Neuronal stem cell (in vitro differentiated cells): ENCODE results near the gene PHLDB1. TPM values are rescaled to one million over a fixed set of nuclear protein-coding genes. Genes with fewer than 3 reads are reported as not detected.

Experiments
- DNase-seq: peaks from one replicate; pipeline ENCODE4 v3.0.0-alpha.2; 2013; ENCODE audit warnings: low spot score
- H2AFZ ChIP-seq: one replicate; pipeline ENCODE4 v1.6.1; 2013; ENCODE audit warnings: mild to moderate bottlenecking, low read length, inconsistent platforms
- H2AK5ac ChIP-seq: 2 replicates; pipeline ENCODE4 v1.6.1; 2013; ENCODE audit warnings: low read depth, mild to moderate bottlenecking, inconsistent platforms, low read length, moderate library complexity, mixed read lengths
- H2BK120ac ChIP-seq: 2 replicates; pipeline ENCODE4 v1.6.1; 2013; ENCODE audit warnings: low read depth, mild to moderate bottlenecking, inconsistent platforms, low read length, moderate library complexity, mixed read lengths
- H2BK12ac ChIP-seq: one replicate; pipeline ENCODE4 v1.6.1; 2013; ENCODE audit warnings: low read length, inconsistent platforms
- H2BK15ac ChIP-seq: 2 replicates; pipeline ENCODE4 v1.6.1; 2013; ENCODE audit warnings: mild to moderate bottlenecking, low read length, inconsistent platforms, mixed read lengths
- H2BK5ac ChIP-seq: one replicate; pipeline ENCODE4 v1.6.1; 2013; ENCODE audit warnings: inconsistent platforms, mild to moderate bottlenecking, low read length, moderate library complexity
- H3K14ac ChIP-seq: one replicate; pipeline ENCODE4 v1.6.1; 2013; ENCODE audit warnings: low read length, inconsistent platforms
- H3K18ac ChIP-seq: 2 replicates; pipeline ENCODE4 v1.6.1; 2013; ENCODE audit warnings: low read length, inconsistent platforms
- H3K23ac ChIP-seq: 2 replicates; pipeline ENCODE4 v1.6.1; 2013; ENCODE audit warnings: low read depth, mild to moderate bottlenecking, mixed read lengths, low read length, inconsistent platforms; ENCODE audit not compliant: poor library complexity
- H3K27ac ChIP-seq: replicated peaks from 3 replicates; pipeline ENCODE4 v1.5.1; 2013; ENCODE audit warnings: low read length, inconsistent platforms
- H3K27me3 ChIP-seq, 3 experiments: 2 replicates each; pipeline ENCODE4 v1.6.1; 2013; ENCODE audit warnings: low read length in 3 of 3, mild to moderate bottlenecking in 2 of 3, inconsistent platforms in 1 of 3, low read depth in 1 of 3, mixed read lengths in 1 of 3, moderate library complexity in 1 of 3; ENCODE audit not compliant: control insufficient read depth in 3 of 3, insufficient read depth in 3 of 3
- H3K36me3 ChIP-seq, 2 donors: replicated peaks in 1 of 2; 2 replicates each; pipeline ENCODE4 v1.6.1; 2013; ENCODE audit warnings: low read length in 2 of 2; ENCODE audit not compliant: control insufficient read depth in 2 of 2, insufficient read depth in 2 of 2
- H3K4ac ChIP-seq: 2 replicates; pipeline ENCODE4 v1.6.1; 2013; ENCODE audit warnings: inconsistent platforms, mild to moderate bottlenecking, low read length, moderate library complexity
- H3K4me1 ChIP-seq, 2 donors: 1 replicate in 1 of 2; 2 replicates in 1 of 2; pipeline ENCODE4 v1.6.1; 2013; ENCODE audit warnings: low read length in 2 of 2, low read depth in 1 of 2; ENCODE audit not compliant: control insufficient read depth in 2 of 2, insufficient read depth in 1 of 2
- H3K4me2 ChIP-seq: one replicate; pipeline ENCODE4 v1.6.1; 2013; ENCODE audit warnings: mild to moderate bottlenecking, low read length, inconsistent platforms; ENCODE audit not compliant: insufficient read depth, poor library complexity, severe bottlenecking
- H3K4me3 ChIP-seq, 2 donors: 2 replicates each; pipeline ENCODE4 v1.5.1; 2013; ENCODE audit warnings: low read length in 2 of 2, mild to moderate bottlenecking in 2 of 2, inconsistent platforms in 1 of 2, moderate library complexity in 1 of 2
- H3K79me1 ChIP-seq: one replicate; pipeline ENCODE4 v1.6.1; 2013; ENCODE audit warnings: low read depth, mild to moderate bottlenecking, inconsistent platforms, low read length, moderate library complexity
- H3K9ac ChIP-seq: one replicate; pipeline ENCODE4 v1.6.1; 2013; ENCODE audit warnings: mild to moderate bottlenecking, low read depth, low read length, inconsistent platforms; ENCODE audit not compliant: poor library complexity
- H3K9me3 ChIP-seq, 2 donors: replicated peaks in 1 of 2; 2 replicates each; pipeline versions ENCODE3 to v1.6.1; 2013; ENCODE audit warnings: low read length in 2 of 2, mild to moderate bottlenecking in 2 of 2, inconsistent platforms in 1 of 2, low read depth in 1 of 2, mixed read lengths in 1 of 2, moderate library complexity in 1 of 2; ENCODE audit not compliant: control insufficient read depth in 2 of 2, insufficient read depth in 1 of 2
- H4K8ac ChIP-seq: one replicate; pipeline ENCODE4 v1.6.1; 2013; ENCODE audit warnings: low read depth, mild to moderate bottlenecking, inconsistent platforms, low read length, moderate library complexity
- H4K91ac ChIP-seq: one replicate; pipeline ENCODE4 v1.6.1; 2013; ENCODE audit warnings: low read length, low read depth, mild to moderate bottlenecking, inconsistent platforms; ENCODE audit not compliant: poor library complexity
- WGBS, 2 donors: extraction: QIAGEN DNeasy Blood & Tissue Kit; methylation state at CpG; one replicate each; pipeline ENCODE4 v1.1.7; 2013; ENCODE audit warnings: missing lambda C conversion rate in 2 of 2, mixed read lengths in 1 of 2; ENCODE audit not compliant: insufficient read length in 2 of 2, insufficient replicate concordance in 1 of 2; ENCODE audit errors: extremely low coverage in 2 of 2; 5-methylcytosine and 5-hydroxymethylcytosine counted together
- polyA plus RNA-seq, 2 experiments: library from polyadenylated mRNA; stranded (reverse); fragments of 200-250 nt; gene quantifications; one replicate each; pipeline ENCODE4 v1.2.3, GENCODE V29; 2013

The PHLDB1 gene
- 68.9 TPM for polyA plus RNA-seq (2013, experiment 1 of 2)
- 69.2 TPM for polyA plus RNA-seq (2013, experiment 2 of 2)

DNA sequence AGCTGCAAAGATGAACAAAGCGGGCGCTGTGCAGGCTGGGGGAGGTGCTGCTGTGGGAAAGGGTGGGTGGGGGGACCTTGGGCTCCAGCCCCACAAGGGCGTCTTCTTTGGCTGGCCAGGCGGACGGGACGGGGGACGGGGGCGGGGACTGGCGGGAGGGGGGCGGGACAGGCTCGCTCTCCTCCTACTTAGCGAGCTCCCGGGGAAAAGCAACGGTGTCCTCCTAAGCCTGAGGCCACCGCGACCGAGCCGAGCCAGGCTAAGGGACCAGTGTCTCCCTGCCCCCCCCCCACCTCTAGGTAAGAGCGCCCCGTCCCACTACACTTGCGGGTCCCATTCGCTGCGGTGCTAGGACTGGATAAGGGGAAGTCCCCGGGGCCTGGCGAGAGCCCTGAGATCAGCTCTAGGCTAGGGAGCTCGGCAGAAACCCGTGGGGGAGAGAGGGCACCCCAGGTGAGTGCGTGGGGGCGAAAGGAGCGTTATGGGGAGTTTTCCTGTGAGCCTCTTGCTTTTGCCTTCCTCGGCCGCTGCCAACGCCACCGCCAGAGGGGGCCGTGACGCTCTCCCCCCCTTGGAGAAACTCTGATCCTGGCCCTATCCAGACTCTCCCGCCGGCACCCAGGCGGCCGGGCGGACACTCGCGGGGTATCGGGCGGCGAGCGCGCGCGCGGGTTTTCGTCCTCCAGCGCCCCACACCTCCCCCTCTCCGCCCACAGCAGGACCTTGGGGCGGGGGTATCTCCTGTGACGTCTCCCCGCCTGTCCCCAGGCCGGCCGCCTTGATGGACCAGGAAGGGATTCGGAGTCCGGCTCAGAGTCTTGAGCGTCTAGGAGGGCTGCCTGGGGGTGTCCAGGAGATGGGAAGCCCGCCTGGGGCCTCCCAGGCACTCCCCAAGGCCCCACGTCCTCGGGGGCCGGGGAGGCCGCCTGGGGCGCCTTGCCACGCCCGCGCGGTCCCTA, at the start of gene PHLDB1:
Gene PHLDB1, plus strand, starts transcription at position 215 of the 959 bp plus-strand sequence. CDS start 6,222 bp downstream, outside the sequence.
- Histone ChIP-seq H2BK15ac (peak within 1 kb of the TSS; percentile 95), H3K23ac (peak within 1 kb of the TSS; percentile 92), H3K4me1 (peaks cover 29 to 41% of the 10 kb centered on the region in 2 donors), H3K4ac (peak within 1 kb of the TSS; percentile 93), H3K27ac (no peak within 1 kb of the TSS), H3K4me3 (peak within 1 kb of the TSS in 1 of 2 donors; percentile 78), H3K9me3 (peaks cover 0 to 6% of the 10 kb centered on the region in 2 donors), H2BK5ac (no peak within 1 kb of the TSS), H3K18ac (peak within 1 kb of the TSS; percentile 98), H3K36me3 (peaks cover 0 to 7% of the 10 kb centered on the region in 2 donors), H2AK5ac (peak within 1 kb of the TSS; percentile 95), H2BK120ac (no peak within 1 kb of the TSS), H3K14ac (peak within 1 kb of the TSS; percentile 92), H2AFZ (peak within 1 kb of the TSS; percentile 14), H3K9ac (peak within 1 kb of the TSS; percentile 88), H4K91ac (no peak within 1 kb of the TSS), H3K4me2 (peak within 1 kb of the TSS; percentile 95), H3K79me1 (peaks cover 3% of the 10 kb centered on the region), H2BK12ac (no peak within 1 kb of the TSS), H3K27me3 (peaks cover 0 to 34% (median 27%) of the 10 kb centered on the region in 3 experiments), H4K8ac (no peak within 1 kb of the TSS)
- WGBS, 2 donors = no CpG with 5 or more reads among the region's 72 CpGs
- no peak for DNase-seq

DNA sequence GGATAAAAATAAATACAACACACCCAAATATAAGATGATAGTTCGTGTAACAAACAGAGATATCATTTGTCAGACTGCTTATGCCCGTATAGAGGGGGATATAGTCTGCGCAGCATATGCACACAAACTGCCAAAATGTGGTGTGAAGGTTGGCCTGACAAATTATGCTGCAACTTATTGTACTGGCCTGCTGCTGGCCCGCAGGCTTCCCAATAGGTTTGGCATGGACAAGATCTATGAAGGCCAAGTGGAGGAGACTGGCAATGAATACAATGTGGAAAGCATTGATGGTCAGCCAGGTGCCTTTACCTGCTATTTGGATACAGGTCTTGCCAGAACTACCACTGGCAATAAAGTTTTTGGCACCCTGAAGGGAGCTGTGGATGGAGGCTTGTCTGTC, 46.6 kb upstream of the PHLDB1 start:
- Histone ChIP-seq H2BK120ac (no peak overlapping the region), H3K4me1 (peaks cover 0 to 4% of the 10 kb centered on the region in 2 donors), H2AK5ac (no peak overlapping the region), H2BK15ac (no peak overlapping the region), H3K14ac (no peak overlapping the region), H3K23ac (no peak overlapping the region), H3K79me1 (no peaks in the 10 kb centered on the region), H2AFZ (no peak overlapping the region), H3K9me3 (no peaks in the 10 kb centered on the region), H4K8ac (no peak overlapping the region), H3K4me2 (no peak overlapping the region), H3K27ac (no peak overlapping the region), H3K4me3 (no peak overlapping the region), H3K27me3 (no peaks in the 10 kb centered on the region), H3K9ac (no peak overlapping the region), H3K36me3 (peaks cover 4 to 39% of the 10 kb centered on the region in 2 donors), H4K91ac (no peak overlapping the region), H3K18ac (no peak overlapping the region), H3K4ac (no peak overlapping the region), H2BK5ac (no peak overlapping the region), H2BK12ac (no peak overlapping the region)
- no peak for DNase-seq
- no CpG with 5 or more reads among the region's 4 CpGs for WGBS, 2 donors

DNA sequence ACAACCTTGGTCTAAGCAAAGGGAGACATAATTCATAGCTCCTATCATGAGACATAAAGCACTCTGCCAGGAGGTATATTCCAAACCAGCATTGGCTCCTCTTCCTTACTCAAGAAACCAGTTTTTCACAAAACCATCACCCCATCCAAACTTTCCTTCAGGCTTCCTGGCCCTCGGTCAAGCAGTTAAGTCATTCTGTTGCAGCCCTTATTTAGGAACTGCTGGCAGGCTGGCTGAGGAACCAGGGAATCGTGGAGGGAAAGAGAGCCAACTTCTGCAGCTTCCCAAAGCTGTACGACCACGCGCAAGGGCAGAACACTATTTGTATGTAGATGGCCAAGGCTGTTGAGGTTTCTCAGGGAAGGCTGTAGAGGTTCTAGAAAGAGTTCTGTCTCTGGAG, 42.4 kb upstream of the PHLDB1 start:
- Histone ChIP-seq H2AFZ (no peak overlapping the region), H2BK12ac (no peak overlapping the region), H4K8ac (no peak overlapping the region), H3K14ac (no peak overlapping the region), H2BK15ac (no peak overlapping the region), H2BK120ac (no peak overlapping the region), H3K4me2 (no peak overlapping the region), H2BK5ac (no peak overlapping the region), H3K18ac (no peak overlapping the region), H3K79me1 (no peaks in the 10 kb centered on the region), H3K9ac (no peak overlapping the region), H2AK5ac (no peak overlapping the region), H3K36me3 (peaks cover 2 to 4% of the 10 kb centered on the region in 2 donors), H3K23ac (no peak overlapping the region), H3K4me3 (peak overlapping the region in 1 of 2 donors; percentile 50), H3K27ac (no peak overlapping the region), H3K27me3 (no peaks in the 10 kb centered on the region), H3K4me1 (peaks cover 0 to 4% of the 10 kb centered on the region in 2 donors), H3K9me3 (no peaks in the 10 kb centered on the region), H3K4ac (no peak overlapping the region), H4K91ac (no peak overlapping the region)
- DNase-seq = no peak
- no CpG with 5 or more reads among the region's 5 CpGs for WGBS, 2 donors

DNA sequence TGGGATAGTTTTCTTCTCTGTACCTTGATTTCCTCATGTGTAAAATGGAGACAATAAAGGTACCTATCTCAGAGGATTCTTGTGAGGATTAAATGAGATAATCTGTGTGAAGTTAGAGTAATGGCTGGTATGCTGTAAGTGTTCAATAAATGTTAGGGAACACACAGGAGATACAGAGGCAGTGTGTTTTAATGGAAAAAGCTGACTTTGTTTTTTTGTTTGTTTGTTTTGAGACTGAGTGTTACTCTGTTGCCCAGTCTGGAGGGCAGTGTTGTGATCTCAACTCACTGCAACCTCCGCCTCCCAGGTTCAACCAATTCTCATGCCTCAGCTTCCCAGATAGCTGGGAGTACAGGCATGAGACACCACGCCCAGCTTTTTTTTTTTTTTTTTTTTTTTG, 37.7 kb upstream of the PHLDB1 start:
- Histone ChIP-seq H3K27me3 (no peaks in the 10 kb centered on the region), H2BK12ac (no peak overlapping the region), H2BK5ac (no peak overlapping the region), H3K4ac (no peak overlapping the region), H3K36me3 (peaks cover 0 to 4% of the 10 kb centered on the region in 2 donors), H3K27ac (no peak overlapping the region), H3K23ac (no peak overlapping the region), H3K4me2 (no peak overlapping the region), H4K8ac (no peak overlapping the region), H2AFZ (no peak overlapping the region), H3K4me3 (no peak overlapping the region), H2BK15ac (no peak overlapping the region), H3K9me3 (no peaks in the 10 kb centered on the region), H2AK5ac (no peak overlapping the region), H3K9ac (no peak overlapping the region), H4K91ac (no peak overlapping the region), H3K14ac (no peak overlapping the region), H3K18ac (no peak overlapping the region), H2BK120ac (no peak overlapping the region), H3K4me1 (peaks cover 4 to 7% of the 10 kb centered on the region in 2 donors), H3K79me1 (peaks cover 3% of the 10 kb centered on the region)
- no peak for DNase-seq
- no CpG with 5 or more reads among the region's 2 CpGs for WGBS, 2 donors
